Bronchial epithelial cell (primary cell): ENCODE data around the gene AVPR1B. TPM values are rescaled to one million over a fixed set of nuclear protein-coding genes. Genes with fewer than 3 reads are reported as not detected.
"Not testable (repeated sequence)": the region's sequence is repeated elsewhere in the genome, so short reads cannot be mapped to it uniquely, and the experiment has no call there.

Experiments used
- DNase-seq: peaks from one replicate; pipeline ENCODE4 v3.0.0-alpha.2; 2010; ENCODE audit warnings: low read depth
- FAIRE-seq: peaks from 2 replicates; lab custom pipeline; 2011; peaks lifted over from hg19 to GRCh38; lab: Jason Lieb, UNC
- H3K27me3 ChIP-seq: 2 replicates; pipeline ENCODE4 v1.5.1; 2011; ENCODE audit warnings: low read length; ENCODE audit not compliant: control insufficient read depth, insufficient read depth
- H3K36me3 ChIP-seq: 2 replicates; pipeline ENCODE4 v1.5.1; 2011; ENCODE audit warnings: low read length; ENCODE audit not compliant: control insufficient read depth, insufficient read depth
- H3K4me3 ChIP-seq: 2 replicates; pipeline ENCODE4 v1.5.1; 2011; ENCODE audit warnings: mild to moderate bottlenecking, low read depth, low read length, control low read depth
- total RNA-seq: library from RNA; depleted of rRNA; stranded (reverse); fragments of >200 nt; gene quantifications from 2 replicates; pipeline ENCODE4 v1.2.1, GENCODE V29; 2014
- TF ChIP-seq, protein P1 (sequence below): IDR thresholded peaks from 2 replicates; pipeline ENCODE4 v1.5.1; 2011; ENCODE audit warnings: mild to moderate bottlenecking, moderate library complexity, low read length, control low read depth, inconsistent platforms; ENCODE audit not compliant: insufficient read depth, severe bottlenecking

AVPR1B gene
- total RNA-seq, 1 donor from 2014 or later, result not detected

DNA sequence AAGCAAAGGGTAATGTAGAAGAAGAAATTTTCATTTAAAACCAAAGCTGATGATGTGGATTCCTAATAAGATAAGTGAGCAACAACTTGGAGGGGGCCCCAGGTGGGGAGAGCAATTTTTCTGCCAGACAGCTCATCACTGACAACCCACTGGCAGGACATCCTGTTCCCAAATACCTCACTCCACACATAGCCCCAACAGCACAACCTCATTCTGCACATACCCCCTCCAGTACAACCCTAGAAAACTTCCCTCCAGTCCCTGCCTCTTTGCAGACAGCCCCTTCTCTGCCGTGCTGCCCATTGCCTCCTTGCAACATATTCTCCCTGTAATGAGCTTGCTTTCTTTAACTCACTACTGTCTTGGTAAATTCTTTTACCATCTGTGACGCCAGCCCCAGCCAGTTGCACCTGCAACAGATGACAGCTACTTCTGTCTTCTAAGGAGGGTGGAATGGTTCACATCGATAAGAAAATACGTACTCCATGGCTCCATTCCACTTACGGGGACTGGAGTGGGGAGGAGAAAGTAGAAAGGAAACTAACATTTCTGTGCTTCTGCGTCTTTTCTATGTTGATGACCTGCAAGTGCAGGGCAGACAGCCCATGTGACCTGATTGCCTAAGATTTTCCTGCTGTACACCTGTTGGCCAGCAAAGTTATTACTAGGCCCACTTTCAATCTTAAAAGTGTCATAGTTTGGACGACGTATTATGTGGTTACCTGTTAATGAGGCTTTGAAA, 49.5 kb downstream of the AVPR1B start:
- Histone ChIP-seq H3K4me3 (no peak overlapping the region), H3K27me3 (peaks cover 5% of the 10 kb centered on the region), H3K36me3 (no peaks in the 10 kb centered on the region)
- FAIRE-seq, result no peak
- TF ChIP-seq, protein P1, sequence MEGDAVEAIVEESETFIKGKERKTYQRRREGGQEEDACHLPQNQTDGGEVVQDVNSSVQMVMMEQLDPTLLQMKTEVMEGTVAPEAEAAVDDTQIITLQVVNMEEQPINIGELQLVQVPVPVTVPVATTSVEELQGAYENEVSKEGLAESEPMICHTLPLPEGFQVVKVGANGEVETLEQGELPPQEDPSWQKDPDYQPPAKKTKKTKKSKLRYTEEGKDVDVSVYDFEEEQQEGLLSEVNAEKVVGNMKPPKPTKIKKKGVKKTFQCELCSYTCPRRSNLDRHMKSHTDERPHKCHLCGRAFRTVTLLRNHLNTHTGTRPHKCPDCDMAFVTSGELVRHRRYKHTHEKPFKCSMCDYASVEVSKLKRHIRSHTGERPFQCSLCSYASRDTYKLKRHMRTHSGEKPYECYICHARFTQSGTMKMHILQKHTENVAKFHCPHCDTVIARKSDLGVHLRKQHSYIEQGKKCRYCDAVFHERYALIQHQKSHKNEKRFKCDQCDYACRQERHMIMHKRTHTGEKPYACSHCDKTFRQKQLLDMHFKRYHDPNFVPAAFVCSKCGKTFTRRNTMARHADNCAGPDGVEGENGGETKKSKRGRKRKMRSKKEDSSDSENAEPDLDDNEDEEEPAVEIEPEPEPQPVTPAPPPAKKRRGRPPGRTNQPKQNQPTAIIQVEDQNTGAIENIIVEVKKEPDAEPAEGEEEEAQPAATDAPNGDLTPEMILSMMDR, result no peak
- DNase-seq, result no peak

DNA sequence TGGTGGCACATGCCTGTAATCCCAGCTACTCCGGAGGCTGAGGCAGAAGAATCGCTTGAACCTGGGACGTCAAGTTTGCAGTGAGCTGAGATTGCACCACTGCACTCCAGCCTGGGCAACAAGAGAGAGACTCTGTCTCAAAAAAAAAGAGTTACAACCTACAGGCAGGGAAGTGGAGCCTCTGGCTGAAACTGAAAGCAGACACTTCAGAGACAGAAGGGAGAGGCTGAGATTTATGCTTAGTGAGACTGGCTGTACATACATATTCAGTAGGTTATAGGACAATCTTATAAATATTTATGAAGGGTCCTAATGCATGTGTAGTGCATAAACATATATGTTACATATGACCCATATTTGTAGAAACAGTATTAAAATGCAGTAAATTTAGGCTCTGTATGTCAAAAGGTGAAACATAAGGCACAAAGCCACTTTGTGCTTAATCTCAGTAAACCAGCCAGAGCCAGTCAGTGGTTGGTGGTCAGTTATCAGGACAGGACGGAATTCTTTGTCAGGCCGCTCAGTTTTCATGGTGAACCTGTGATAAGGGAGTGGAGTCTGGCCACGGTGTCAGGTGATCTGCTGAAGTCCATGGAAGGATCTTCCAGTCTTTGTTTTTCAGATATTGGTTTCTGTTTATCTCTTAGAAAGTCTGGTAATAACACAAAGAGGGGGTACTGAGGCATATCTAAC, 50.6 kb downstream of the AVPR1B start:
- FAIRE-seq, result no peak
- peaks cover 5% of the 10 kb centered on the region for H3K27me3 ChIP-seq
- no peaks in the 10 kb centered on the region for H3K36me3 ChIP-seq
- DNase-seq, result no peak
- no peak overlapping the region for H3K4me3 ChIP-seq
- TF ChIP-seq, protein P1, result no peak

- TF ChIP-seq, protein P1, result no peak
- DNase-seq (no peak), FAIRE-seq (no peak)
- Histone ChIP-seq H3K4me3 (no peak overlapping the region), H3K36me3 (no peaks in the 10 kb centered on the region), H3K27me3 (peaks cover 5% of the 10 kb centered on the region)
Observed at GRCh38 chr1:206065547-206066145, 51.5 kb downstream of the AVPR1B start.

- FAIRE-seq, result not testable (repeated sequence)
Observed at GRCh38 chr1:206064501-206064900, 52.7 kb downstream of the AVPR1B start.

DNA sequence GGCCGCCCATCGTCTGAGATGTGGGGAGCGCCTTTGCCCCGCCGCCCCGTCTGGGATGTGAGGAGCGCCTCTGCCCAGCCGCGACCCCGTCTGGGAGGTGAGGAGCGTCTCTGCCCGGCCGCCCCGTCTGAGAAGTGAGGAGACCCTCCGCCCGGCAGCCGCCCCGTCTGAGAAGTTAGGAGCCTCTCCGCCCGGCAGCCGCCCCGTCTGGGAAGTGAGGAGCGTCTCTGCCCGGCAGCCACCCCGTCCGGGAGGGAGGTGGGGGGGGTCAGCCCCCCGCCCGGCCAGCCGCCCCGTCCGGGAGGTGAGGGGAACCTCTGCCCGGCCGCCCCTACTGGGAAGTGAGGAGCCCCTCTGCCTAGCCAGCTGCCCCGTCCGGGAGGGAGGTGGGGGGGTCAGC, 53.2 kb downstream of the AVPR1B start:
- FAIRE-seq, H3K36me3 ChIP-seq, H3K27me3 ChIP-seq, DNase-seq, H3K4me3 ChIP-seq: not testable (repeated sequence)

More at GRCh38 chr1:206064501-206064900, 52.7 kb downstream of the AVPR1B start:
- not testable (repeated sequence) for H3K27me3 ChIP-seq, DNase-seq, H3K36me3 ChIP-seq, H3K4me3 ChIP-seq

GRCh38 chr1:206062464-206062863, 54.7 kb downstream of the AVPR1B start:
- H3K36me3 ChIP-seq, result no peaks in the 10 kb centered on the region
- DNase-seq, result no peak
- no peak for FAIRE-seq
- TF ChIP-seq, protein P1, result no peak
- H3K4me3 ChIP-seq, result no peak overlapping the region
- no peaks in the 10 kb centered on the region for H3K27me3 ChIP-seq
